BJ (cell line): ENCODE data around the gene SPRN. TPM values are rescaled to one million over a fixed set of nuclear protein-coding genes. Genes with fewer than 3 reads are reported as not detected.

Source experiments
- CTCF ChIA-PET: fragments of 350-600 bp; formaldehyde crosslinking; extraction: SDS; loops from one replicate; lab custom pipeline; 2021; ENCODE audit warnings: antibody characterized with exemption, inconsistent platforms; lab: Yijun Ruan, JAX
- POLR2A ChIA-PET: fragments of 300-600 bp; sonication (Branson Sonifier 250); formaldehyde crosslinking; extraction: SDS; loops from one replicate; lab custom pipeline; 2021; ENCODE audit warnings: antibody characterized with exemption; lab: Charles Lee
- DNase-seq: peaks from one replicate; pipeline ENCODE4 v3.0.0-alpha.2; 2011; ENCODE audit warnings: low read depth
- H3K27me3 ChIP-seq: 2 replicates; pipeline ENCODE4 v1.6.0; 2011; ENCODE audit warnings: low read length; ENCODE audit not compliant: control insufficient read depth, insufficient read depth
- H3K36me3 ChIP-seq: 2 replicates; pipeline ENCODE4 v1.5.1; 2011; ENCODE audit warnings: low read length; ENCODE audit not compliant: control insufficient read depth, insufficient read depth
- H3K4me3 ChIP-seq: 2 replicates; pipeline ENCODE4 v1.5.1; 2011; ENCODE audit warnings: low read depth, mild to moderate bottlenecking, control low read depth, low read length
- CTCF ChIP-seq: IDR thresholded peaks from 2 replicates; pipeline ENCODE4 v1.5.1; 2011; ENCODE audit warnings: low read depth, mild to moderate bottlenecking, control low read depth, inconsistent platforms, low read length, moderate library complexity; ENCODE audit not compliant: insufficient read depth
- polyA plus RNA-seq: library from polyadenylated mRNA; depleted of rRNA; stranded (reverse); fragments of >200 nt; gene quantifications from 2 replicates; pipeline ENCODE4 v1.2.3, GENCODE V29; 2011

Gene SPRN
- polyA plus RNA-seq, 1 experiment, result 3.0 TPM

- no peak for TF ChIP-seq CTCF
- H3K4me3 ChIP-seq, result no peak overlapping the region
- ChIA-PET POLR2A (no interaction called here), CTCF (interaction anchor here (1.2 kb wide), 1 partner anchor 22 kb away, joined by 4 read pairs; no protein-coding TSS in a partner anchor)
- no peaks in the 10 kb centered on the region for H3K36me3 ChIP-seq
- DNase-seq, result no peak
- H3K27me3 ChIP-seq, result no peaks in the 10 kb centered on the region
Measured at GRCh38 chr10:133459454-133460207, 35.2 kb upstream of the SPRN start.

- H3K36me3 ChIP-seq, result no peaks in the 10 kb centered on the region
- POLR2A ChIA-PET, result no interaction called here
- CTCF ChIA-PET, result interaction anchor here (1.2 kb wide), 1 partner anchor 21 kb away, joined by 4 read pairs; no protein-coding TSS in a partner anchor
- TF ChIP-seq CTCF, result no peak
- H3K27me3 ChIP-seq, result no peaks in the 10 kb centered on the region
- no peak for DNase-seq
- H3K4me3 ChIP-seq, result no peak overlapping the region
Measured at GRCh38 chr10:133458710-133459453, 34.5 kb upstream of the SPRN start.

GRCh38 chr10:133458021-133458709, 33.7 kb upstream of the SPRN start:
- no peak for TF ChIP-seq CTCF
- DNase-seq, result no peak
- POLR2A ChIA-PET, result no interaction called here
- Histone ChIP-seq H3K27me3 (no peaks in the 10 kb centered on the region), H3K36me3 (no peaks in the 10 kb centered on the region), H3K4me3 (no peak overlapping the region)
- CTCF ChIA-PET, result interaction anchor here (1.2 kb wide), 1 partner anchor 20 kb away, joined by 4 read pairs; no protein-coding TSS in a partner anchor

- Histone ChIP-seq H3K4me3 (no peak overlapping the region), H3K36me3 (no peaks in the 10 kb centered on the region), H3K27me3 (no peaks in the 10 kb centered on the region)
- ChIA-PET CTCF (no interaction called here), POLR2A (interaction anchor here (0.6 kb wide), 1 partner anchor 10 kb away, joined by 4 read pairs; no protein-coding TSS in a partner anchor)
- no peak for TF ChIP-seq CTCF
- no peak for DNase-seq
Measured at GRCh38 chr10:133457100-133457841, 32.8 kb upstream of the SPRN start.
